GOT3 (cell line): ENCODE measurements around the gene MAP2K1.
A peak's percentile ranks its signal among the peaks of the same experiment; 100 is the strongest.
"Not testable (repeated sequence)": the region's sequence is repeated elsewhere in the genome, so short reads cannot be mapped to it uniquely, and the experiment has no call there.

Source experiments
- DNase-seq: peaks from one replicate; lab custom pipeline; 2025; ENCODE audit warnings: mixed read lengths; lab: John Stamatoyannopoulos, UW

The MAP2K1 gene

GRCh38 chr15:66386204-66387123 is at the start of gene MAP2K1:
Gene MAP2K1, plus strand, starts transcription at chr15:66386912. Its CDS starts 436 bp downstream, at chr15:66387348.
- DNase-seq = peak; percentile 89

GRCh38 chr15:66348530-66348929 is 38.2 kb upstream of the MAP2K1 start:
- not testable (repeated sequence) for DNase-seq

GRCh38 chr15:66356077-66356358 is 30.7 kb upstream of the MAP2K1 start:
- no peak for DNase-seq

GRCh38 chr15:66356359-66357236 is 30.1 kb upstream of the MAP2K1 start, which contains the start of gene TIPIN:
Gene TIPIN, minus strand, starts transcription at chr15:66356685. Its CDS starts 3,738 bp downstream, at chr15:66352947.
- DNase-seq = peak; percentile 75

GRCh38 chr15:66359740-66360139 is 27.0 kb upstream of the MAP2K1 start:
- DNase-seq = no peak

GRCh38 chr15:66361745-66362460 is 24.8 kb upstream of the MAP2K1 start:
- not testable (repeated sequence) for DNase-seq

GRCh38 chr15:66362776-66363175 is 23.9 kb upstream of the MAP2K1 start:
- DNase-seq = no peak

- no peak for DNase-seq
Measured at GRCh38 chr15:66364944-66365528, 21.7 kb upstream of the MAP2K1 start.

GRCh38 chr15:66369773-66370651 is 16.7 kb upstream of the MAP2K1 start:
- DNase-seq = no peak

GRCh38 chr15:66374179-66374578 is 12.5 kb upstream of the MAP2K1 start:
- no peak for DNase-seq

GRCh38 chr15:66378814-66379430 is 7.8 kb upstream of the MAP2K1 start:
- no peak for DNase-seq

- not testable (repeated sequence) for DNase-seq
Measured at GRCh38 chr15:66381376-66381775, 5.3 kb upstream of the MAP2K1 start.

- peak; percentile 32 for DNase-seq
Measured at GRCh38 chr15:66387163-66388042, 691 bp downstream of the MAP2K1 start.

GRCh38 chr15:66388043-66388363 is 1.3 kb downstream of the MAP2K1 start:
- no peak for DNase-seq

- DNase-seq = no peak
Measured at GRCh38 chr15:66388576-66388975, 1.9 kb downstream of the MAP2K1 start.

GRCh38 chr15:66389098-66389858 is 2.6 kb downstream of the MAP2K1 start:
- DNase-seq = no peak

- DNase-seq = no peak
Measured at GRCh38 chr15:66389859-66390381, 3.2 kb downstream of the MAP2K1 start.

GRCh38 chr15:66390678-66391077 is 4.0 kb downstream of the MAP2K1 start:
- DNase-seq = no peak
